ENCODE measurements around the gene ABCB8.

The ABCB8 gene

DNA sequence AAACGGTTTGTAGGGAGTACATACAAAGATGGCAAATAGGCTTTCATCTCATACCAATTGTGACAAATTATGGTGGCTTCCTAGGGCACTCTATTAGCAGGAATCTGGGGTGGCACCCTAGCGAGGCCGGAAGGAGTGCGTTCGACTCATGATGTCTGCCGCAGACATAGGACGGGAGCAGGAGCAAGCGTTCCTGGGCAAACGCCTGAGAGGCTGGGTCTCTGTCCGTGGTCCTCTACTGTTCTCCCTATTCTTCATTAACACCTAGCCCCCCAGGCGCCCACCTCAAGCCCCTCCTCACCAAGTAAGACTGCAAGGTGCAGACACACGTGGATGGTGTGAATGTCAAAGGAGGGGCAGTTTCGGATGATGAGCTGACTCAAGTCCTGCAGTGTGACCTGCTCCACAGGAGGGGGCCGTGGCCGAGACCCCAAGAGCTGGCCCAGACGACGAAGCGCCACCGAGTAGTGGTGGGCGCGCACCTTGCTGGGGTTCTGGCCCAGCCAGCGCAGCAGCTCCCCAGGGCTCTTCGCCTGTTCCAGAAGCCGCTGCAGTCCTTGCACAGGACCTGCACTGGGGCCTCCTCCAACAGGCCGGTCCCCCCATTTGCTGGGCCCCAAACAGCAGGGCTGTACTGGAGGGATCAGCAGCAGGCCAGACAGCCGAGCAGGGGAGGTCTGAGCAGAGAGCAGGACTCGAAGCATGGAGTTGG lies 51.1 kb downstream of the ABCB8 start:
- no peak for DNase-seq (ENCODE audit: low read depth in 1 of 2, low spot score in 1 of 2)
- in situ Hi-C loops (cut with HindIII; ENCODE audit: low pct_unique_long_range_greater_than_20kb, low sequenced_read_pairs): no loop called here
- TF ChIP-seq JUND (IDR thresholded peaks at IDR 0.05; ENCODE audit: low read depth): no peak

DNA sequence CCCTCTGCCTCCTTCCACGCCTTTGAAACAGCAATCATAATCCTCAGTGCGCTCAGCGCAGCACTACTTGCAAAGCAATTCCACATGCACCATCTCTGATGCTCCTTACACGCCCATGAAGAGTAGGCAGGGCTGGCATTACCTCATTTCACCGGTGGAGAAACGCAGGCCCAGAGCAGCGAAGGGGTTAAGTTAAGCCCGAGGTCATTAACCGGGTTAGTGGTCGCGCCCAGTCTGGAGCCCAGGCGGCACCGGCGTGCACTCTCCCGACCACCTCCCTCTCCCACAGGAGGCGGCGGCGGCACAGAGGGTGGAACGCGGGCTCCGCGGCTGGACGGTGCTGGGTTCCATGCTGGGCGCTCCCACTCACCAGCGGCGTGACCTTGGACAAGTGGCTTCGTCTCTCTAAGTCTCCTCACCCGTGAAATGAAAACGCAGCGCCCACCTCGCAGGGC lies 51.8 kb downstream of the ABCB8 start:
- DNase-seq (ENCODE audit: low read depth in 1 of 2, low spot score in 1 of 2): no peak
- in situ Hi-C loops (cut with HindIII; ENCODE audit: low pct_unique_long_range_greater_than_20kb, low sequenced_read_pairs): no loop called here

DNA sequence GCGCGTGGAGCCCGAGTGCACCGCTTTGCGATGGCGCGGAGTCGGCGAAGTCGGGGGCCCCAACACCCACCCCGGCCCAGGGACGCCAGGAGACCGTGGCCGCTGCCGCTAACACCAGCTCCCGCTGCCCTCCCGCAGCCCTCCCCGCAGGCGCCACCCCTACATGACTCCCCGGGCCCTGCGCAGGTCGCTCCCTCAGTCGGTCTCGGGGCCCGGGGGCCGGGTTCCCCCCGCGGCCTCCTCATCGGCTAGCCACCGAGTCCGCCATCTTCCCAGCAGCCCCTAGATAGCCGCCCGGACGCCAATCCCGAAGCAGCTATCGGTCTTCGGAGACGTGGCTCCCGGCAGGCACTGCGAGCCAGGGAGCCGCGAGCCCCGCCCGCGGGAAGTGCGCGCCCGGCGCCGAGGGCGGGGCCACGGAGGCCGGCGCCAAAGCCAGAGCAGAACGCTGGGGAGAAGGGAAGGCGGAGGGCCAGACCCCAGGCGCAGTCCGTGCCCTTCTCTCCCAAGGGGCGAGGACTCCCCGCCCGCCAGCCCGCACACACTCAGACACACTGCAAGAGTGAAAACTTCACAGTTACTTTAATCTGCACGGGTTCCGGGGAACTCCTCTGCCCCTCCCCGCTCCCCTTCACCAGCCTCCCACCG lies 52.4 kb downstream of the ABCB8 start, which contains the start of gene FASTK:
FASTK (minus strand) TSS at position 288 of the 648 bp plus-strand sequence; CDS start at position 245, 43 bp downstream.
- in situ Hi-C loops (cut with HindIII; ENCODE audit: low pct_unique_long_range_greater_than_20kb, low sequenced_read_pairs): no loop called here
- DNase-seq (ENCODE audit: low read depth in 1 of 2, low spot score in 1 of 2): peak; percentile 89 to 90
- no peak for TF ChIP-seq JUND (IDR thresholded peaks at IDR 0.05; ENCODE audit: low read depth)

More for the DNA sequence above, 51.8 kb downstream of the ABCB8 start:
- no peak for TF ChIP-seq JUND (IDR thresholded peaks at IDR 0.05; ENCODE audit: low read depth)

DNA sequence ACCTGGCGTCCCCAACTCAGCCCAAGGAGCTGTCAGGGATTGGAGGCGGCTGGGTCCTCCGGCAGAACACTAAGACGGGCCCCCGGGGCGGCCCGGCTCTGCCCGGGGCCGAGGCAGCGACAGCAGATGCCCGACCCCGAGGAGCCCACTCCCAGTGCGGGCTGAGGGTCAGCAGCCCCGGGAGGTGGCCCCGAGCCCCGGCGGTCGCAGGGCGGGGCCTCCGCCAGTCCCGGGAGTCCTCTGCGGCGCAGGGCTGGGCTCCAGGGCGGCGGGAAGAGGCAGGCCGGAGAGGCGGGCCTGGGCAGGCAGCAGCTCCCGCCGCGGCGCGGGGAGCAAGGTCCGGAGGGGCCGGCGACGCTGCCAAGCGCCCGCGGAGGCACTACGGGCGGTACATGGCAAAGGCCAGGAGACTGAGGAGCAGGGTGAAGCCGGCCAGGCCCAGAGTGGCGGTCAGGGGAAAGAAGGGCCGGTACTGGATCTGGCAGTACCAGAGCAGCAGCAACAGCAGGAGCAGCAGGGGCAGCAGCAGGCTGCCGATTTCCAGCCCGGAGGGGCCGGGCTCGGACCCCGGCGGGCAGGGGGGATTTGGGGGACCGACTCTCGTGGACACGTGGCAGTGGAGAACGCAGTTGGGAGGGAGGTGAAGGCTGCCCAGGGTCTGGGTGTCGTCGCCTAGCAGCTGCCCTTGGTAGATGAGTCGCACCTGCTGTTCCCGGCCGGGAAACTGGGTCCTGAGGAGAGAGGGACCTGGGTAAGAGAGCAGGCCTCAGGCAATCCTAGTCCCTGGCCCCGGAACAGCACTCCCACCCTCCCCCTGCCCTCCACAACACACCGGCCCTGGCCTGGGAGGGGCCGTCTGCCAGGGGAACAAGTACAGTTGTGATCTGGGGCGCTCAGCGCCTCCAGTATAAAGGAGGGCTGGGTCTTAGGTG lies 53.2 kb downstream of the ABCB8 start:
- in situ Hi-C loops (cut with HindIII; ENCODE audit: low pct_unique_long_range_greater_than_20kb, low sequenced_read_pairs): no loop called here
- no peak for TF ChIP-seq JUND (IDR thresholded peaks at IDR 0.05; ENCODE audit: low read depth)
- no peak for DNase-seq (ENCODE audit: low read depth in 1 of 2, low spot score in 1 of 2)

DNA sequence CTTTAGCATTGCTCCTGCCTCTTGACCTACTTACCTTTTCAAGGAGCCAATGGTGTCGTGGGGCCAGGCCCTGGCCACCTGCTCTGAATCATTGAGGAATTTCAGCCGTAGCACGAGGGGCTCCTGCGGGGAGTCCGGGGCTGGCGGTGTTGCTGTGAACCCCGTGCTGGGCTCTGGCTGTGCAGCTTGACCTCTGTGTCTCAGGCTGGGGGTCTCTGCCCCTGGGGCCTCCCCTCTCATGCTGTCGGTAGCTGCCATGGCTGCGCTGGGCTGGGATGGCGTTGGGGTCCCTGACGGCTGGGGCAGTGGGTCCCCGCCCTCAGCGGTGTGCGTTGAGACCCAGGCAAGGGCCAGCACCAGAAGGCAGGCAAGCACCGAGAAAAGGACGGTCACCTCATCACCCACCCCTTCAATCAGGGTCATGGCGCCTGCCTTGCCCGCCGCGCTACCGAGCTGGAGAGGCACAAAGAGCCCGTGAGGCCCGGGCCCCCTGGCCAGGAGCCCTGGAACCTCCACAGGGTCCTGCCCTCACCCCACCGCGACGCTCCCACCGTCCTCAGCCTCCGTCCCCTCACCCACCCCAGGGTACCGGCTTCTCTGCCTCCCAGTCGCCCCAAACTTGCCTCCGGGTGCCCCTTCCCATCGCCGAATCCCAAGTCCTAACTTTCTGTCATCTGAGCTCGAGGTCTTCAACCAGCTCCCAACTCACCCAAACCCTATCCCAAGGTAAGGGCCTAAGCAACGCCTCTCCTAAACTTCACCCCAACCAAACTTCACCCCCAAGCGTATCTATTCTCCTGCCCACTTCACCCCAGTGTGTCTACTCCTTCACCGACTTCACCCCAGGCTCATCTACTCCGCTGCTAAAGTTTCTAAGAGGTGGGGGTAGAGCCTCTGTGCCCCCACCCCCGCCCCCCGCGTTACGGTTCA lies 54.2 kb downstream of the ABCB8 start:
- TF ChIP-seq JUND (IDR thresholded peaks at IDR 0.05; ENCODE audit: low read depth): no peak
- DNase-seq (ENCODE audit: low read depth in 1 of 2, low spot score in 1 of 2): no peak
- in situ Hi-C loops (cut with HindIII; ENCODE audit: low pct_unique_long_range_greater_than_20kb, low sequenced_read_pairs): no loop called here

DNA sequence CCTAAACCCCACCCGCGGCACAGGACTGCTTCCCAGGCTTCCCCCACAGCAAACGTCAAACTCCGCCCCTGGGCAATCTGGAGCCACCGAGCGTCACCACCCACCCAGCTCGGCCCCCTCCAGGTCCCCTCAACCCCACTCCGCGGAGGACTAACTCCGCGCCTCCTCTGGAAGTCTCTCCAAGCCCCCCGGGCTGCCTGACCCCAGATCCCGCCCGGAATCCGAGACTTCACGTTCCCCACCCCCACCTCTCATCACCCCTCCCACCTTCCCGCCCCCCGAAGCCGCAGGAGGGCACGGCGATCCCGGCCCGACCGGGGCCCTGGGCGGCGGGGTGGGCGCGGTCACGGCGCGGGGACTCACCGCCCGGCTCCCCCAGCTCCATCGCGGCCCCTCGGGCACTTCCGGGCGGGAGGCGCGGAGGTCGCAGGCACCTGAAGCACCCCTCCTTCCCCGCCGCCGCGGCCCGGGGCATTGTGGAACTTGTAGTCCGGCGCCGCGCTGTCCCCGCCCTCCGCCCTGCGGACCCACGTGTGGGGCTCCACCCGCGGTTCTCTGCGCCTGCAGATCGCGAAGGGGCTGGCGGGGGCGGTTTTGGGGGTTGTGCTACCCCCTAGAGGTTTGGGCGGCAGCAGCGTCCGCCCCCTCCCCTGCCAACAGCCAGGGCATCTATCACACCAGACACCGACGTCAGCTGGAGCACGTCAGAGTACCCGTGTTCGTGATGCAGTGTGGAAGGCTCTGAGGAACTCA lies 55.0 kb downstream of the ABCB8 start, which contains the start of gene TMUB1:
TMUB1 (minus strand) TSS at position 423 of the 753 bp plus-strand sequence. CDS start 930 bp downstream, outside the sequence.
- no peak for TF ChIP-seq JUND (IDR thresholded peaks at IDR 0.05; ENCODE audit: low read depth)
- DNase-seq (ENCODE audit: low read depth in 1 of 2, low spot score in 1 of 2): peak in 1 of 2 experiments; percentile 69
- in situ Hi-C loops (cut with HindIII; ENCODE audit: low pct_unique_long_range_greater_than_20kb, low sequenced_read_pairs): no loop called here

DNA sequence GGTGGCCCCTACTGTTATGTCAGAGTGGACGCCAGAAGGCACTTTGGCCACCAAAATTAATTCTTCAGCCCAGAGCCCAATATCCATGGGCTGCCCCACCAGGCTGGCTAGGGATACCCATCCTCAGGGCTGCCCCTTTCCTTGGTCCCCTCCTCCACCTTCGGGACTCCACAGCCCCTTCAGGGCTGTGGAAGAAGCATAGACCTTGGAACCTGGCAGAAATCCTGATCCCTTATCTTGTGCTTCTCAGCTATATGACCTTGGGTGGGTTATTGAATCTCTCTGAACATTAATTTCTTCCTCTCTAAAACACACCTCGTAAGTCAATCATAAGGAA lies 55.5 kb downstream of the ABCB8 start:
- in situ Hi-C loops (cut with HindIII; ENCODE audit: low pct_unique_long_range_greater_than_20kb, low sequenced_read_pairs): no loop called here
- no peak for DNase-seq (ENCODE audit: low read depth in 1 of 2, low spot score in 1 of 2)
- no peak for TF ChIP-seq JUND (IDR thresholded peaks at IDR 0.05; ENCODE audit: low read depth)

DNA sequence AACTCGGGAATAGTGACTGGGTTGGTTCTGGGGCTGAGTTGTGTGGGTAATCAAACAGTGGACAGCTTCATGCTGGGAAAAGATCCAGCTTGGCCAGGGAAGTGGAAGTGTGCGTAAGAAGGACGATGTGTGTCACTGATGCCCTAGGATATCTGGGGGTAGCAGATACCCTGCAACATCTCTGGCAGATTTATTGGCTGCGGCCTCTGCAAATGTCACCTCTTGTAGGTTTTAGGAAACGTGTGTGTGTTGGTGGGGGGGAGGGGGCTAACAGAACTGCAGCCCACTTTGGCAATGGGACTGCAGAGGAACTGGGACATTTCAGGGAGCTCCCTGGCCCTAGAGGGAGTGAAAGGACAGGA lies 57.1 kb downstream of the ABCB8 start:
- DNase-seq (ENCODE audit: low read depth in 1 of 2, low spot score in 1 of 2): no peak
- no peak for TF ChIP-seq JUND (IDR thresholded peaks at IDR 0.05; ENCODE audit: low read depth)
- in situ Hi-C loops (cut with HindIII; ENCODE audit: low pct_unique_long_range_greater_than_20kb, low sequenced_read_pairs): no loop called here

DNA sequence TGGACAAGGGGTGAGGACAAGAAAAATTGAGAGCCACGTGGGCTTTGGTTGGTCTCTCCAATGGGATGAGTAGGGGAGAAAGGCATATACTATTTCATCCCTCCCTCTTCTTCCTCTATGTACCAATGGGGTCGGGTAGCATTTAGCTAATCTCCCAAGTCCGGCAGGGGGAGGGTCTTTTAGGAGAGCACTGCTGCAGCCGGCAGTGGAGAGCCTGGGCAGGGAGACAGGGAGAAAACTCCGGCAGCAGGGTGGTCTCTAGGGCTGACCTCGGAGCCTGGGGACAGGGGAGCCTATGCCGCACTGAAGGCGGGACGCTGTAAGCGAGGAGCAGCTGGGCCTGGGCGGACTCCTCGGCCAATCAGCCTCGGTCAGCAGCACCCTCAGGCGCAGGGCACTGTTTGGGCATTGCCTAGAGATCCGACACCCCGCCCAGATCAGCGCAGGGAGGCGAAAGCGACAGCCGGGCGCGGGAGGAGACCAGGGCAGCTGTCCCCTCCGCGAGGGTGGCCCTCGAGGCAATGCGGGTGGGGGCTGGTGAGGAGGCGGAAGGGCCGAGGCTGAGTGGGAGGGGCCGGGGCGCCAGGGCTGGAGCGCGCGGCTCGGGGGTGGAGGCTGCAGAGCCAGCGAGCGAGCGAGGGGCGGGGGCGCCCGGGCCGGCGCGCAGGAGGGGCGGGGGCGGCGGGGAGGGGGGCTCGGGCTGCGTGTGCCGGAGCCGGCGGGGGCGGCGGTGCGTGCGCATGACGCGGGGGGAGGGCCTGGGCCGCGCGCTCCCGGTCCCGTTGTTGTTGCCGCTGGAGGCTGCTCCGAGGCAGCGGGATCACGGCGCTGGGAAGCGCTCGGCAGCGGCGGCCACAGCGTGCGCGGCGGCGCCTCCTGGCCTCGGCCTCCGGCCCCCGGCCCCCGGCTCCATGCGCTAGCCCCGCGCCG lies 57.7 kb downstream of the ABCB8 start, which contains the start of gene AGAP3:
AGAP3 (plus strand) TSS at position 785 of the 930 bp plus-strand sequence. CDS start 267 bp downstream, outside the sequence.
- peak; percentile 73 to 94 for DNase-seq (ENCODE audit: low read depth in 1 of 2, low spot score in 1 of 2)
- in situ Hi-C loops (cut with HindIII; ENCODE audit: low pct_unique_long_range_greater_than_20kb, low sequenced_read_pairs): no loop called here
- no peak for TF ChIP-seq JUND (IDR thresholded peaks at IDR 0.05; ENCODE audit: low read depth)

DNA sequence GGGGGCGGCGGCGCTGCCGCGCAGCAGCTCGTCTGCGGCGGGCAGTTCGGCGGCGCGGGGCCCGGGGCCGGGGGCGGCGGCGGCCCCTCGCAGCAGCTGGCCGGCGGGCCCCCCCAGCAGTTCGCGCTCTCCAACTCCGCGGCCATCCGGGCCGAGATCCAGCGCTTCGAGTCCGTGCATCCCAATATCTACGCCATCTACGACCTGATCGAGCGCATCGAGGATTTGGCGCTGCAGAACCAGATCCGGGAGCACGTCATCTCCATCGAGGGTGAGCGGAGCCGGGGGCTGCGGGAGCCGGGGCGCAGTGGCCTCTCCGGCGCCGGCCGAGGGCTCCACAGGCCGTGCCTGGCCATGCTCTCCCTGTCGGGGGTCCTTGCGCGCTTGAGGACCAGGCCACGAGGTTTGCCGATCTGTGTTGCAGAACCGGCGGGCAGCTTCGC lies 58.6 kb downstream of the ABCB8 start:
- in situ Hi-C loops (cut with HindIII; ENCODE audit: low pct_unique_long_range_greater_than_20kb, low sequenced_read_pairs): no loop called here
- DNase-seq (ENCODE audit: low read depth in 1 of 2, low spot score in 1 of 2): no peak
- TF ChIP-seq JUND (IDR thresholded peaks at IDR 0.05; ENCODE audit: low read depth): no peak

All from T47D (cell line).